ENCODE results near the gene COL3A1. TPM values are rescaled to one million over a fixed set of nuclear protein-coding genes. Genes with fewer than 3 reads are reported as not detected.

Gene COL3A1
- total RNA-seq, 1 donor from 2014 or later: 6,920 TPM

DNA sequence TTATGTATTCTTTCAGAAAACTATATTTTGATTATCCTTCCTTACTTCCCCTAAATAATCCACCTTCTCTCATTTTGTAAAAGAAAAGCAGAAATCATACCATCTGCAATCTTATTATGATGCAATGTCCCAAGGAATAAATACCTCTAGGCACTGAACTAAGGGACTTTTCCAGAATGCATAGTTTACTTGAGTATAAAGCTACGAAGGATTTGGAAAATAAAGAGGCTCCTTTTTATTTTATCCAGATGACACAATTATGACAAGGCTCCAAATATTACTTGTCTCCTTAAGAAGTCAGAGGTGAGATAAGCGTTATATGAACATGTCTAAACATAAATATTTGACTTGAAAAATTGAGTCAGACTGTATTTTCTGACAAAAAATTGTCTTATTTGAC lies 72.1 kb downstream of the COL3A1 start:
- no peak overlapping the region for H3K27ac ChIP-seq (ENCODE audit: low read depth, low read length)
- H3K9ac ChIP-seq (ENCODE audit: low read depth in 1 of 3, low read length in 3 of 3): no peak overlapping the region
- peaks cover 2 to 15% (median 2%) of the 10 kb centered on the region in 3 donors for H3K36me3 ChIP-seq (ENCODE audit: control insufficient read depth in 3 of 3, insufficient read depth in 3 of 3, low read length in 3 of 3)
- no peak overlapping the region for H3K4me3 ChIP-seq (ENCODE audit: low read length in 3 of 3)
- H3K27me3 ChIP-seq (ENCODE audit: control insufficient read depth in 3 of 3, insufficient read depth in 3 of 3, low read length in 3 of 3): no peaks in the 10 kb centered on the region
- no peaks in the 10 kb centered on the region for H3K4me1 ChIP-seq (ENCODE audit: control insufficient read depth in 3 of 3, insufficient read depth in 3 of 3, low read length in 3 of 3)
- no peaks in the 10 kb centered on the region for H3K9me3 ChIP-seq (ENCODE audit: control insufficient read depth in 3 of 3, low read length in 3 of 3)

DNA sequence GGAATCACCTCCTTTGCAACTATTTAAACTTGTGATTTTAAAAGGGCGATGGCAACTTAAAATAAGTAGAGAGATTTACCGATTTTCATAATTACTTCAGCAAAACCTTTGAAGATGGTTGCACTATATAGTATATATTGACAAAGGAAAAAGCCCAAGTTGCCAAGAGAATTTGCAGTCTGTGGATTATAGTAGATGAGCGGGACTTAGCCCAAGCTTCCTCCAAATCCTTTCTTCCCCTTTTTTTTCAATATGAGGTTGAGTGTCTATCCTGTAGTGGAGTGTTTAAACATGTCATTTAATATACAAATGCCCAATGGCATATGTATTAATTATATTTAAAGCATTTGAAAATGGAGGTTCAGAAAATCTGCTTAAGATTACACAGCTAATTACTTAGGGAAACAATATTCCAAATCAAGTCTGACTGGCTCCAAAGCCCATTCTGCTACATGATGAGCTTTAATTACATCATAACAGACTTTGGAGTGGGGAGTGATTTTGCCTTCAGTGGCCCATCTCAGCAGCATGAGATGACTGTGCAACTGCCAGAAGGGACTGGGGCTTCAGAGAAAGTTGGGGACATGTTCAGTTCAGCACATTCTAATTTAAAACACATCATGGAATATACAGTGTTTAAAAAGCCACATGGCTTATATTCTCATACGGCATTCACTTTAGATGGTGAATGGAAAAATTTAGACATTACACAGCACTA lies 73.2 kb downstream of the COL3A1 start:
- Histone ChIP-seq H3K27ac (ENCODE audit: low read depth, low read length) (no peak overlapping the region), H3K4me1 (ENCODE audit: control insufficient read depth in 3 of 3, insufficient read depth in 3 of 3, low read length in 3 of 3) (no peaks in the 10 kb centered on the region), H3K9me3 (ENCODE audit: control insufficient read depth in 3 of 3, low read length in 3 of 3) (no peaks in the 10 kb centered on the region), H3K36me3 (ENCODE audit: control insufficient read depth in 3 of 3, insufficient read depth in 3 of 3, low read length in 3 of 3) (peaks cover under 1 to 14% (median 2%) of the 10 kb centered on the region in 3 donors), H3K27me3 (ENCODE audit: control insufficient read depth in 3 of 3, insufficient read depth in 3 of 3, low read length in 3 of 3) (no peaks in the 10 kb centered on the region), H3K9ac (ENCODE audit: low read depth in 1 of 3, low read length in 3 of 3) (no peak overlapping the region), H3K4me3 (ENCODE audit: low read length in 3 of 3) (no peak overlapping the region)

DNA sequence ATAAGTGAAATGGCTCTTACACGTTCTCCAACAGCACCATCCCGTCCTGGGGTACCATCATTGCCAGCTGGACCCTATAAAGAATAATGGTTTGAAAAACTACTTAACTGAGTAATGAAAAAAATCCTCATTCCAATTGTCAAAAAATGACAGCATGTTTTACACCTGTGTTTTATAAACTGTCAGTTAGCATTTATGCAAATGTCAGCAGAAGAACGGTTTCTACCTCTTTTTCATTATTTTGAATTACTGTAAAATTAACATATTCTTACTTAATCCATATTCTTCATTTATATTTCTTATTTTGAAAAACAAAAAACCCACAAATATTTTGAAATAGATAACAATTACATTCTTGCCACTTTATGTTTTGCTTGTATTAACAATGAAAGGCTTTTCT lies 74.0 kb downstream of the COL3A1 start:
- H3K4me3 ChIP-seq (ENCODE audit: low read length in 3 of 3): no peak overlapping the region
- H3K27me3 ChIP-seq (ENCODE audit: control insufficient read depth in 3 of 3, insufficient read depth in 3 of 3, low read length in 3 of 3): no peaks in the 10 kb centered on the region
- H3K9me3 ChIP-seq (ENCODE audit: control insufficient read depth in 3 of 3, low read length in 3 of 3): no peaks in the 10 kb centered on the region
- no peak overlapping the region for H3K27ac ChIP-seq (ENCODE audit: low read depth, low read length)
- no peaks in the 10 kb centered on the region for H3K4me1 ChIP-seq (ENCODE audit: control insufficient read depth in 3 of 3, insufficient read depth in 3 of 3, low read length in 3 of 3)
- no peak overlapping the region for H3K9ac ChIP-seq (ENCODE audit: low read depth in 1 of 3, low read length in 3 of 3)
- H3K36me3 ChIP-seq (ENCODE audit: control insufficient read depth in 3 of 3, insufficient read depth in 3 of 3, low read length in 3 of 3): peaks cover 2 to 19% (median 5%) of the 10 kb centered on the region in 3 donors

DNA sequence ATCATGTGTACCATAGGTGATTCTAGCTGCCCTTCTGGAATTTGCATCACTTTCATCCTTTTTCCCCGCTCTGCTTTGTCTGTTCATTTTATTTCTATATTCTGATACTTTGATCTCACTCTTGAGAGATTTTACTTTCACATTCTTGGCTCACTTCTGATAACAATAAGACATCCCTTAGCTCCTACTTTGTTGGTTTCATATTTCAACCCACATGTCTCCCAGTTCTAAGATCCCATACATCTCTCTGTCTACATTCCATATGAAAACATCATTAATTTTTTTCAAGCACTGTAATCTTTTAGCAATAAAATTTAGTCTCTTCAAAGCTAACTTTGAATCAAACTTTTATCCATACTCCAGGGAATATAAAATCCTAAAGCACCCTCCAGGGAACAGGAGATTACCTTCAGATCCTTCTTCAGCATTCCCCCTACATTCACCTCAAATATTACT lies 75.6 kb downstream of the COL3A1 start:
- Histone ChIP-seq H3K9me3 (ENCODE audit: control insufficient read depth in 3 of 3, low read length in 3 of 3) (no peaks in the 10 kb centered on the region), H3K4me3 (ENCODE audit: low read length in 3 of 3) (no peak overlapping the region), H3K9ac (ENCODE audit: low read depth in 1 of 3, low read length in 3 of 3) (no peak overlapping the region), H3K27ac (ENCODE audit: low read depth, low read length) (no peak overlapping the region), H3K4me1 (ENCODE audit: control insufficient read depth in 3 of 3, insufficient read depth in 3 of 3, low read length in 3 of 3) (no peaks in the 10 kb centered on the region), H3K27me3 (ENCODE audit: control insufficient read depth in 3 of 3, insufficient read depth in 3 of 3, low read length in 3 of 3) (no peaks in the 10 kb centered on the region), H3K36me3 (ENCODE audit: control insufficient read depth in 3 of 3, insufficient read depth in 3 of 3, low read length in 3 of 3) (peaks cover 2 to 21% (median 5%) of the 10 kb centered on the region in 3 donors)

DNA sequence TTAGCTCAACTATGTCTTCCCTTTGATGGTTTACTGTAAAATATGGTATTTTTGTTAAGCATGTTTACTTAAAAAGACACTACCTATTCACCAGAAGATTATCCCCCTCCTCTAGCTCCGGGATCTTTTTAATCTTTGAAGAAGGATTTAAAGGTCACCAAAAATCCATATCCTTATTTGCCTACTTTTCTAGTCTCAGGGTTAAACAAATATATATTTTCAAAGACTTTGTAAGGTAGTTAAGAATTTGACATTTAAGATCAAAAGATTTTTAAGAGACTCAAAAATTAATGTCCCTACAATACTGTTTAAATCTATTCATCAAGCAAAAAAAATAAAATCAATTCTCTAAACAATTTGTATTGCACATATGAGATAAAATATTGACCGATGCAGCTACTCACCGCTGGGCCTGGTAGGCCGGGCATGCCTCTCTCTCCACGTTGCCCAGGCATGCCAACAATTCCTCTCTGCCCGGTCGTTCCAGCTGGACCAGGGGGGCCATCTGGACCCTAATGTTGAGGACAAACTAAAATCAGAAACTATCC lies 76.1 kb downstream of the COL3A1 start:
- H3K27ac ChIP-seq (ENCODE audit: low read depth, low read length): no peak overlapping the region
- no peaks in the 10 kb centered on the region for H3K9me3 ChIP-seq (ENCODE audit: control insufficient read depth in 3 of 3, low read length in 3 of 3)
- no peaks in the 10 kb centered on the region for H3K4me1 ChIP-seq (ENCODE audit: control insufficient read depth in 3 of 3, insufficient read depth in 3 of 3, low read length in 3 of 3)
- H3K36me3 ChIP-seq (ENCODE audit: control insufficient read depth in 3 of 3, insufficient read depth in 3 of 3, low read length in 3 of 3): peaks cover 2 to 21% (median 5%) of the 10 kb centered on the region in 3 donors
- H3K27me3 ChIP-seq (ENCODE audit: control insufficient read depth in 3 of 3, insufficient read depth in 3 of 3, low read length in 3 of 3): no peaks in the 10 kb centered on the region
- H3K4me3 ChIP-seq (ENCODE audit: low read length in 3 of 3): no peak overlapping the region
- no peak overlapping the region for H3K9ac ChIP-seq (ENCODE audit: low read depth in 1 of 3, low read length in 3 of 3)

GRCh38 chr2:189056200-189057106 lies 82.3 kb downstream of the COL3A1 start:
- Histone ChIP-seq H3K27ac (ENCODE audit: low read depth, low read length) (no peak overlapping the region), H3K4me3 (ENCODE audit: low read length in 3 of 3) (no peak overlapping the region), H3K4me1 (ENCODE audit: control insufficient read depth in 3 of 3, insufficient read depth in 3 of 3, low read length in 3 of 3) (no peaks in the 10 kb centered on the region), H3K27me3 (ENCODE audit: control insufficient read depth in 3 of 3, insufficient read depth in 3 of 3, low read length in 3 of 3) (no peaks in the 10 kb centered on the region), H3K36me3 (ENCODE audit: control insufficient read depth in 3 of 3, insufficient read depth in 3 of 3, low read length in 3 of 3) (peaks cover 0 to 14% (median 7%) of the 10 kb centered on the region in 3 donors), H3K9me3 (ENCODE audit: control insufficient read depth in 3 of 3, low read length in 3 of 3) (no peaks in the 10 kb centered on the region), H3K9ac (ENCODE audit: low read depth in 1 of 3, low read length in 3 of 3) (no peak overlapping the region)

- H3K27ac ChIP-seq (ENCODE audit: low read depth, low read length): no peak overlapping the region
- H3K4me3 ChIP-seq (ENCODE audit: low read length in 3 of 3): no peak overlapping the region
- H3K9me3 ChIP-seq (ENCODE audit: control insufficient read depth in 3 of 3, low read length in 3 of 3): no peaks in the 10 kb centered on the region
- H3K9ac ChIP-seq (ENCODE audit: low read depth in 1 of 3, low read length in 3 of 3): no peak overlapping the region
- no peaks in the 10 kb centered on the region for H3K27me3 ChIP-seq (ENCODE audit: control insufficient read depth in 3 of 3, insufficient read depth in 3 of 3, low read length in 3 of 3)
- H3K36me3 ChIP-seq (ENCODE audit: control insufficient read depth in 3 of 3, insufficient read depth in 3 of 3, low read length in 3 of 3): peaks cover 0 to 12% (median 7%) of the 10 kb centered on the region in 3 donors
- no peaks in the 10 kb centered on the region for H3K4me1 ChIP-seq (ENCODE audit: control insufficient read depth in 3 of 3, insufficient read depth in 3 of 3, low read length in 3 of 3)
Measured at GRCh38 chr2:189057316-189057715, 83.1 kb downstream of the COL3A1 start.

DNA sequence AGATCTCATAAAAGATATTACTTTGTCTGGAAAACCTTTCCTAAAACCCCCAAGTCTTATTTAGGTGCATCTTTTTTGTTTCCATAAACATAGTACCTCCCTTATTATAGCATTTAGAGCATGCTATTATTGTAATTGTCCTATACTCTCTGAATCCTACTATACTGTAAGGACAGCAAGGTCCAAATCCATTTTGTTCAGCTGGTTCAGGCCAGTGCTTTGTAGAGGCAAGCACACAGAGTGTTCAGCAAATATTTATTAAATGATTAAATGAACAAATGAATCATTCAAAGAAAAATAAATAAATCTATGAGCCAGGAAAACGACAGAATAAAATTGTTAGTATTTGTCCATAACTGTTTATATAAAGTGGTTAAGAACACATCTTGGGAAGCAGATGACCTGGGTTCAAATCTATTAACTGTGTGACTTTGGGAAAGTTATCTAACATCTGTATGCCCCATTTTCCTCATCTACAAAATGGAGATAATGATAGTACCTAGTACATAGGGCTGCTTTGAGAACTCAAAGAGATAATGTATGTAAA lies 86.0 kb downstream of the COL3A1 start:
- Histone ChIP-seq H3K9me3 (ENCODE audit: control insufficient read depth in 3 of 3, low read length in 3 of 3) (no peaks in the 10 kb centered on the region), H3K27me3 (ENCODE audit: control insufficient read depth in 3 of 3, insufficient read depth in 3 of 3, low read length in 3 of 3) (no peaks in the 10 kb centered on the region), H3K9ac (ENCODE audit: low read depth in 1 of 3, low read length in 3 of 3) (no peak overlapping the region), H3K27ac (ENCODE audit: low read depth, low read length) (no peak overlapping the region), H3K4me1 (ENCODE audit: control insufficient read depth in 3 of 3, insufficient read depth in 3 of 3, low read length in 3 of 3) (no peaks in the 10 kb centered on the region), H3K4me3 (ENCODE audit: low read length in 3 of 3) (no peak overlapping the region), H3K36me3 (ENCODE audit: control insufficient read depth in 3 of 3, insufficient read depth in 3 of 3, low read length in 3 of 3) (peaks cover 0 to 12% (median 3%) of the 10 kb centered on the region in 3 donors)

Measured in skeletal muscle tissue (tissue), 4 donors.